Raji (cell line): ENCODE results near the gene NAALADL2.

Experiments used
- POLR2A ChIP-seq: IDR thresholded peaks from 2 replicates; pipeline ENCODE4 v1.6.1; 2011; ENCODE audit warnings: low read depth, low read length, control low read depth; ENCODE audit not compliant: insufficient read depth

NAALADL2 gene

DNA sequence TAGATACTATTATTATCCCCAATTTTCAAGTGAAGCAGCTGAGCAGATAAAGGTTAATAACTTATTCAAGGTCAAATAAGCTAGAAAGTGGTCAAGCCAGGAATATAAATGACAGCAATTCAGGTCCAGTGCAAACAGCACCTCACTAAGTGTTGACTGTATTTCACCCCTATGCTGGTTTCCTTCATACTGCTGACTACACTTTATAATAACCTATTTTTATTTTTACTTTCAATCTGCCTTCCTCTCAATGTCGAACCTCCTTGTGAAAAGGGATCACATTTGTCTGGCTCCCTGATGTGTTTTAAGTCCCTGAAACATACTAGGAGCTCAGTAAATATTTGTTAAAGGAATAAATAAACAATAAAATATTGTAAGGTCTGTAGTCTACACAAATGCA, 146.1 kb downstream of the NAALADL2 start:
- no peak for TF ChIP-seq POLR2A

DNA sequence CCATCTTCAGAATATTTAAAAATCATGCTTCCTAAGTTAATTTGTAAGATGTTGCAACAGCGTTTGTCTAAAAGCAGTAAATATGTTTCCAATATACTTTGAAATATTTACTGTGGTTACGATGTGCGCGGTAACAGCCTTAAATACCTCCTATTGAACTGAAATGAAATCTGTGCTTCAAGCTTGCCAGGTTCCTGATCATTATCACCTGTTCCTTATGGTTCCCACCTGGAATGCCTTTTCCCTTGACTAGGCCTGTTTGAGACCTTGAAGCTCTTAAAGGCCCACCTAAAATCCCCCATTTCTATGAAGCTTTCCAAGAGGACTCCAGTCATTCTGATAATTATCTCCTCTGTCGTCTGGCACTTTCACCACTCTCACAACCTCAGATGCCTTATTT, 146.7 kb downstream of the NAALADL2 start:
- TF ChIP-seq POLR2A, result no peak

DNA sequence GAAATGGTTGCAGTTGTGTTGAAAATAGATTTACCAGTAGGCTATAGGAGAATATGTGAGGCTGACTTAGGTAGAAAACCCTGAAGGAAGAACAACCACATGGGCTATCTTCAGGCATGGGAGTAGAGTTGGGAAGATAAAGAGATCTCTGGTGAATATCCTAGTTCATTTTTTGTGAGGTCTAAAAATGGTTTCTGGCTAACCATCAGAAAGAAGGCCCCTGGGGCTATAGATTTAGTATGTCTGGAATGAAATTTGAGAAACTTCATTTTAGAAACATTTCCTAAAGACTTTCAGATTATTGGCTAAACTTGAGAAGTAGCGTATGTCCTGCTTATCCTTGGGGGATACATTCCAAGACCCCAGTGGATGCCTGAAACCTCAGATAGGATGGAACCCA, 148.2 kb downstream of the NAALADL2 start:
- TF ChIP-seq POLR2A, result no peak

GRCh38 chr3:175009295-175009694, 150.2 kb downstream of the NAALADL2 start:
- TF ChIP-seq POLR2A, result no peak

DNA sequence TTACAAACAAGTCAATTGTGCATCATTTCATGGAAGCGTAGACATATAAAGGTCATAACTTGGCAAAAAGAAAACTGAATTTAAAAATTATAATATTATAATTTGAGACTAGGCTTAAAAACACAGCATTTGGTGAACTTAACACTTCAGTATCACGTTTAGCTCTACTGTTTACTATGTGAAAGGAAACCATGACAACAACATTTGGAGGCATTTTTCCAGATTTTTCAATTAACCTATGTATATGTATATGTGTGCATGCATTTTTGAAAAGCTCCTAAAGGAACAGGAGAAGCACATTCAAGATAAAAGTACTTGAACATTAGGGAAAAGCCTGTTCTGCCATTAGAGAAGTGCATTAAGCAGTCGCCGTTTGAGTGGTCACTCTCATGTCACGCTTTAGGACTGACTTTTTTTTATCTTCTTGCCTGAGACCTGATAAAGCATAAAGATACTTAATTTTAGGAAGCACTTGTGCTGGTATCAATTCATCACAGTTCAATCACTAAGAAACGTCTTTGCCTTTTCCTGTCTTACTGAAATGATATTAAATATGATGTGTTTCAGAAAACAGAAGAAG, 156.0 kb downstream of the NAALADL2 start:
- TF ChIP-seq POLR2A, result no peak

- no peak for TF ChIP-seq POLR2A
Observed at GRCh38 chr3:175018946-175019727, 160.0 kb downstream of the NAALADL2 start.

- no peak for TF ChIP-seq POLR2A
Observed at GRCh38 chr3:175020101-175020500, 161.0 kb downstream of the NAALADL2 start.

DNA sequence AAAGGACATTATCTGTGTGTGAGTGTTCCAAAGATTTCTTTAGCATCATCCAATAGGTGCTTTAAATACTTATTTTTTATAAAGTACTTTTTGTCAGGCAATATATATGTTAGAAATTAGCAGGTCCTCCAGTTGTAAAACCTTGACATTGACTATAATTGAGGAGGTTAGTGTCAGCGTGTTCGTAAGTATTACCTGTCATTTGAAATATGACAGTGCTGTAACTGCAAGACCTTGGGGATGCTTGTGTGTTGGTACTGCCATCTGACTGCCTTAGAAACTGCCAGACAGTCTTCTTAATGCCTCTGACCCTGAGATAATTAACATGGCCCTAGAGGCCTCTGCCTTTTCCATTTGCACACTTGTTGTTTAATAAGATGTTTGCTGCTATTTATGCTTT, 170.7 kb downstream of the NAALADL2 start:
- no peak for TF ChIP-seq POLR2A

DNA sequence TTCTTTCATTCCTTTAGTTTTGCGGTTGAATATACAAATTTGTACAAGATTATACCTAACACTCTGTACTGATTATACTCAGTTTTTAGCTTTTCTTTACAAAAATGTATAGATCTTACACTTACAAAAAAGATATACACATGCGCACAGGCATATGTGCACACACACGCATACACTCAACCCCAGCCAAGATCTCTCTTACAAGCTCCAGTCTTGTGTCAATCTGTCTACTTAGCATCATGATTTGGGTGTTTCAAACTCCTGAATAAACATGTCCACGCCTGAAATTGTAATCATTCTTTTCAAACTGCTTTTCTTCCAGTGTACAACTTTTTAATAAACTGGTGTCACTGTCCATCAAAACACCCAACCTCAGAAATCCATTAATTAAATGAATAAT, 180.7 kb downstream of the NAALADL2 start:
- TF ChIP-seq POLR2A, result no peak

DNA sequence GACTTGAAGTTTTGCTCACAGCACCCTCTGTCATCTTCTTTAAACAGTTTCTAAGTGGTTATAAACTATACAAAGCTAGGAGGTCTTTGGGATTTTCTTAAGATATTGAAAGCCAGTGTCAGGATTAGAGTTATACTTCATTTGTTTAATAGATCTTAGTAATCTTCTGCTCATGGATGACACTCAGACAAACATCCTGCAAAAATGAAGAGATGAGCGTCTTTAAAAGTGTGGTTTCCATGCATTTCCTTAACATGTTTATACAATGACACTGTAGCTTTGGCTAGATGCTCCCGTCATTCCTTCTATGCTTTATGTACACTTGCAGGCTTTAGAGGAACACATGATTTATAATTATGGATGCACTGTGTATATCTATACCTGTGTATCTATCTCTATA, 182.2 kb downstream of the NAALADL2 start:
- no peak for TF ChIP-seq POLR2A

- TF ChIP-seq POLR2A, result no peak
Observed at GRCh38 chr3:175046601-175047000, 187.5 kb downstream of the NAALADL2 start.

DNA sequence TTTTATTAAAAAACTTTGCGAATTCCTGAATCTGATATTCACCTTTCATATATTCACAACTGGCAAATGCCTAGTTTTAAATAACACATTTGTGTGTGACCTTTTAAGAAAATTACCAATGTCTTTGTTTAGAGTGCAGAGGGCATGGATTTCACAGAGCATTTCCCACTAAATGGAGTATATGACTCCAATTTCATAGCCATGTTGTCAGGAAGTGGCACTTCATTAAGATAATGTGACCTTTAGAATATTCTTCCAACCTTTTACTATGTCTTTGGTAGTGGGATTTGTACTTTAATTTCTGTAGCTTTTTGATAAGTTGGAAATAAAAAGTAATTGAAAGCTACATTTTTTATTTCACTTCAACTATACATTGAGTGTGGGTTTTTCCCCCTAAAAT, 188.7 kb downstream of the NAALADL2 start:
- TF ChIP-seq POLR2A, result no peak

- no peak for TF ChIP-seq POLR2A
Observed at GRCh38 chr3:175057401-175057800, 198.3 kb downstream of the NAALADL2 start.

DNA sequence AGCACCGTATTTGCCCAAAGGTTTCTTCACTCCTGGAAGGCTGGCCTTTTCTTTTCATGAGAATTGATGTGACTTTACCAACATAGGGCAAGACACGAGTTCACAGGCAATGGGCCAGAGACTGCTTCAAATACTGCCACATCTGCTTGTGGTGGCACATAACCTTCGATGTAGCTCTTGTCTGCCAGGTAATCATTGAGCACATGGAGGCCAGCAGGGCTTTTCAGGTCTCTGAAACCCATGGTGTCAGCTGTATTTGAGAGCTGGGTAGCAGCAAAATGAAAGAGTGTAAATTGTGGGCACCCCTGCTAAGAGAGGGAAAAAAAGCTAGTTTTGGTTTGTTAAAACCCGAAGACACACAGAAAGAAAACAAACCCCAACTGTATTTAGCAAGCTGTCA, 200.7 kb downstream of the NAALADL2 start:
- TF ChIP-seq POLR2A, result no peak

GRCh38 chr3:175065497-175065896, 206.4 kb downstream of the NAALADL2 start:
- TF ChIP-seq POLR2A, result no peak

- TF ChIP-seq POLR2A, result no peak
Observed at GRCh38 chr3:175066617-175067415, 207.7 kb downstream of the NAALADL2 start.
